GM23248 (cell line): ENCODE results near the gene ALDH1L1. TPM values are rescaled to one million over a fixed set of nuclear protein-coding genes. Genes with fewer than 3 reads are reported as not detected.

Source experiments
- DNase-seq: peaks from one replicate; pipeline ENCODE4 v3.0.0-alpha.2; 2015
- H2AFZ ChIP-seq: fragments of 200-600 bp; sonication (generic); 2 replicates; pipeline ENCODE4 v1.6.1; 2016; ENCODE audit warnings: antibody characterized with exemption
- H3F3A ChIP-seq: fragments of 200-600 bp; sonication (generic); 2 replicates; pipeline ENCODE4 v1.6.1; 2016; ENCODE audit warnings: mild to moderate bottlenecking, antibody characterized with exemption, mixed run types; ENCODE audit not compliant: insufficient read depth
- H3K27ac ChIP-seq: fragments of 200-600 bp; sonication (generic); 2 replicates; pipeline ENCODE4 v1.5.1; 2016; ENCODE audit warnings: mild to moderate bottlenecking
- H3K27me3 ChIP-seq: fragments of 200-600 bp; sonication (generic); replicated peaks from 2 replicates; pipeline ENCODE4 v1.6.1; 2016; ENCODE audit warnings: mild to moderate bottlenecking; ENCODE audit not compliant: insufficient read depth
- H3K36me3 ChIP-seq: fragments of 200-600 bp; sonication (generic); 2 replicates; pipeline ENCODE4 v1.6.1; 2016; ENCODE audit warnings: low read depth, mild to moderate bottlenecking
- H3K4me1 ChIP-seq: fragments of 200-600 bp; sonication (generic); 2 replicates; pipeline ENCODE4 v1.6.1; 2016; ENCODE audit warnings: mild to moderate bottlenecking; ENCODE audit not compliant: insufficient read depth
- H3K4me2 ChIP-seq: fragments of 200-600 bp; sonication (generic); one replicate; pipeline ENCODE4 v1.6.1; 2016; ENCODE audit warnings: mild to moderate bottlenecking; ENCODE audit not compliant: unreplicated experiment
- H3K4me3 ChIP-seq: fragments of 200-600 bp; sonication (generic); 2 replicates; pipeline ENCODE4 v1.5.1; 2016; ENCODE audit warnings: mild to moderate bottlenecking
- H3K79me2 ChIP-seq: fragments of 200-600 bp; sonication (generic); 2 replicates; pipeline ENCODE4 v1.6.1; 2016; ENCODE audit warnings: mild to moderate bottlenecking; ENCODE audit not compliant: insufficient read depth
- H3K9ac ChIP-seq: fragments of 200-600 bp; sonication (generic); 2 replicates; pipeline ENCODE4 v1.6.1; 2016; ENCODE audit warnings: mild to moderate bottlenecking
- H3K9me2 ChIP-seq: fragments of 200-600 bp; sonication (generic); 2 replicates; pipeline ENCODE4 v1.6.1; 2016; ENCODE audit warnings: mixed run types, mild to moderate bottlenecking, moderate library complexity; ENCODE audit not compliant: insufficient read depth
- H3K9me3 ChIP-seq: fragments of 200-600 bp; sonication (generic); one replicate; pipeline ENCODE4 v1.6.1; 2017; ENCODE audit warnings: low read depth
- H4K20me1 ChIP-seq: fragments of 200-600 bp; sonication (generic); 2 replicates; pipeline ENCODE4 v1.6.0; 2016; ENCODE audit not compliant: insufficient read depth
- EZH2 ChIP-seq: fragments of 200-600 bp; sonication (generic); IDR thresholded peaks from 2 replicates; pipeline ENCODE4 v1.6.1; 2018; ENCODE audit warnings: antibody characterized with exemption, mild to moderate bottlenecking; ENCODE audit not compliant: insufficient read depth, poor library complexity, severe bottlenecking
- EZH2phosphoT487 ChIP-seq: fragments of 200-600 bp; sonication (generic); IDR thresholded peaks from 2 replicates; pipeline ENCODE4 v1.6.1; 2018; ENCODE audit warnings: antibody characterized with exemption, moderate library complexity, mild to moderate bottlenecking, low read depth; ENCODE audit not compliant: insufficient read depth
- WGBS, 2 experiments: methylation state at CpG; one replicate each; pipeline ENCODE4 v1.1.6; 2015 to 2017; ENCODE audit warnings: low lambda C conversion rate in 2 of 2, low coverage in 1 of 2; ENCODE audit errors: missing lambda C conversion rate in 2 of 2; 5-methylcytosine and 5-hydroxymethylcytosine counted together
- in situ Hi-C: fragments of 300-500 bp; cut with MboI; formaldehyde crosslinking; loops from 2 replicates; pipeline ENCODE4 v1.15.0; 2020
- polyA plus RNA-seq: library from polyadenylated mRNA; unstranded; fragments of >200 nt; fragmentation: Nextera tagmentation; extraction: Ambion mirVana; gene quantifications from 2 replicates; pipeline ENCODE4 v1.2.1, GENCODE V29; 2016
- total RNA-seq: library from RNA; depleted of rRNA; stranded (reverse); fragments of >200 nt; shearing (Covaris generic); gene quantifications from 2 replicates; pipeline ENCODE4 v1.2.3, GENCODE V29; 2014; rRNA removed

The ALDH1L1 gene
- not detected in 2 replicates for total RNA-seq
- polyA plus RNA-seq, result not detected in 2 replicates

- Histone ChIP-seq H3K4me2 (no peak within 1 kb of the TSS), H4K20me1 (no peaks in the 10 kb centered on the region), H3K79me2 (no peaks in the 10 kb centered on the region), H3K9me3 (no peaks in the 10 kb centered on the region), H3K4me3 (peak within 1 kb of the TSS; percentile 45; the same call in 1 of the 2 replicates), H3K9ac (no peak within 1 kb of the TSS), H3K4me1 (no peaks in the 10 kb centered on the region), H3K9me2 (no peaks in the 10 kb centered on the region), H3K27me3 (peaks cover 54% of the 10 kb centered on the region), H3K27ac (no peak within 1 kb of the TSS), H2AFZ (no peak within 1 kb of the TSS), H3K36me3 (no peaks in the 10 kb centered on the region), H3F3A (no peaks in the 10 kb centered on the region)
- peak; percentile 33 for TF ChIP-seq EZH2
- no peak for TF ChIP-seq EZH2phosphoT487
- 14 to 20% methylated on average over 36 to 51 of the region's 54 CpGs for WGBS, 2 experiments
- peak; percentile 13 for DNase-seq
- in situ Hi-C loops, result no loop called here
These were observed at the start of gene ALDH1L1 for GRCh38 chr3:126180477-126181397. TSS of gene ALDH1L1 (minus strand) at chr3:126180586. CDS start at chr3:126160979, 19,607 bp downstream.

GRCh38 chr3:126226374-126226773, 46.0 kb upstream of the ALDH1L1 start:
- Histone ChIP-seq H3K9me2 (no peaks in the 10 kb centered on the region), H3K9me3 (peaks cover 8% of the 10 kb centered on the region), H3K27me3 (peaks cover 32% of the 10 kb centered on the region), H3K4me1 (no peaks in the 10 kb centered on the region), H4K20me1 (no peaks in the 10 kb centered on the region), H3K79me2 (no peaks in the 10 kb centered on the region), H3K9ac (no peak overlapping the region), H3K4me2 (no peak overlapping the region), H3K27ac (no peak overlapping the region), H3K4me3 (no peak overlapping the region), H3F3A (no peaks in the 10 kb centered on the region), H2AFZ (no peak overlapping the region), H3K36me3 (no peaks in the 10 kb centered on the region; the same call in 1 of the 2 replicates)
- 27 to 38% methylated on average over 1 of the region's 1 CpG for WGBS, 2 experiments
- TF ChIP-seq EZH2 (no peak), EZH2phosphoT487 (no peak)
- no peak for DNase-seq
- in situ Hi-C loops, result no loop called here

GRCh38 chr3:126216416-126216815, 36.0 kb upstream of the ALDH1L1 start:
- no peaks in the 10 kb centered on the region for H3K9me3 ChIP-seq
- no peak for TF ChIP-seq EZH2phosphoT487
- no peak for TF ChIP-seq EZH2
- no peaks in the 10 kb centered on the region for H3K79me2 ChIP-seq
- in situ Hi-C loops, result no loop called here
- no peaks in the 10 kb centered on the region for H3K36me3 ChIP-seq
- no peak overlapping the region for H3K27ac ChIP-seq
- DNase-seq, result peak; percentile 65
- no peaks in the 10 kb centered on the region for H4K20me1 ChIP-seq
- 69 to 75% methylated on average over 1 of the region's 1 CpG for WGBS, 2 experiments
- H3K4me3 ChIP-seq, result no peak overlapping the region
- H3K9me2 ChIP-seq, result no peaks in the 10 kb centered on the region
- H3K9ac ChIP-seq, result no peak overlapping the region
- no peak overlapping the region for H2AFZ ChIP-seq
- peaks cover 19% of the 10 kb centered on the region for H3K4me1 ChIP-seq
- peak overlapping the region; percentile 9 for H3K4me2 ChIP-seq
- peaks cover 13% of the 10 kb centered on the region; the same call in 1 of the 2 replicates for H3K27me3 ChIP-seq
- H3F3A ChIP-seq, result peaks cover 4% of the 10 kb centered on the region; the same call in 1 of the 2 replicates

GRCh38 chr3:126213379-126214028, 33.1 kb upstream of the ALDH1L1 start:
- Histone ChIP-seq H3F3A (peaks cover 4% of the 10 kb centered on the region; the same call in 1 of the 2 replicates), H3K4me3 (peak overlapping the region; percentile 64), H3K9me2 (no peaks in the 10 kb centered on the region), H3K27ac (no peak overlapping the region), H3K36me3 (no peaks in the 10 kb centered on the region), H3K27me3 (no peaks in the 10 kb centered on the region), H3K9ac (peak overlapping the region; percentile 65), H4K20me1 (no peaks in the 10 kb centered on the region), H3K4me1 (peaks cover 19% of the 10 kb centered on the region), H3K4me2 (peak overlapping the region; percentile 63), H3K9me3 (no peaks in the 10 kb centered on the region), H2AFZ (peak overlapping the region; percentile 82), H3K79me2 (no peaks in the 10 kb centered on the region)
- in situ Hi-C loops, result no loop called here
- WGBS, 2 experiments, result 18 to 20% methylated on average over 38 to 46 of the region's 50 CpGs
- peak; percentile 39 for DNase-seq
- TF ChIP-seq EZH2, result no peak
- no peak for TF ChIP-seq EZH2phosphoT487
